Epidermal melanocyte (primary cell): ENCODE data around the gene SERINC1.

Experiments used
- DNase-seq: peaks from one replicate; pipeline ENCODE4 v3.0.0; 2011; ENCODE audit warnings: low spot score; ENCODE audit not compliant: insufficient read length

Gene SERINC1

DNA sequence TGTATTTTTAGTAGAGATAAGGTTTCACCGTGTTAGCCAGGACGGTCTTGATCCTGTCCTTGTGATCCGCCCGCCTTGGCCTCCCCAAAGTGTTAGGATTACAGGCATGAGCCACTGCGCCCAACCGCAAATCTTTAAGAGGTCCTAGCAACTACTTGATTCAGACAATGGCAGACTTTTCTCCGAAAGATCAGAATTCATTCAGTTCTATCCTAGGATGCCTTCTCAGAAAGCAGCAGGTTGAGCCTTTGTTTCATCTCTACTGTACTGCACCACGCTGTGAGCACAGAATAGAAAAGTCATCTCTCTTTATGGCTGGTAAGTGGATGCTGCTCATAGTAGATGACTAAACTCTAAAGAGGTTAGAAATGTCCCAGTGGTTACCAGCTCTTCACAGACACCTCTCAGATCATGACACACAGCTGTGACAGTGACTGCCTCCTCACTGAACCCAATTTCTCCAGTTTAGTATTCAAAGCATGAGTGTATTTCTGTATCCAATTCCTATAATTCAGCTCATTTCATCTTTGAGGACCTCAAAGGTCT, 78.2 kb downstream of the SERINC1 start:
- no peak for DNase-seq
